Bronchial epithelial cell (primary cell): ENCODE results near the gene TAL1. TPM values are rescaled to one million over a fixed set of nuclear protein-coding genes. Genes with fewer than 3 reads are reported as not detected.

Experiments
- DNase-seq: peaks from one replicate; pipeline ENCODE4 v3.0.0-alpha.2; 2010; ENCODE audit warnings: low read depth
- FAIRE-seq: peaks from 2 replicates; lab custom pipeline; 2011; peaks lifted over from hg19 to GRCh38; lab: Jason Lieb, UNC
- H3K27me3 ChIP-seq: 2 replicates; pipeline ENCODE4 v1.5.1; 2011; ENCODE audit warnings: low read length; ENCODE audit not compliant: control insufficient read depth, insufficient read depth
- H3K36me3 ChIP-seq: 2 replicates; pipeline ENCODE4 v1.5.1; 2011; ENCODE audit warnings: low read length; ENCODE audit not compliant: control insufficient read depth, insufficient read depth
- H3K4me3 ChIP-seq: 2 replicates; pipeline ENCODE4 v1.5.1; 2011; ENCODE audit warnings: mild to moderate bottlenecking, low read depth, low read length, control low read depth
- total RNA-seq: library from RNA; depleted of rRNA; stranded (reverse); fragments of >200 nt; gene quantifications from 2 replicates; pipeline ENCODE4 v1.2.1, GENCODE V29; 2014
- TF ChIP-seq, protein P1 (sequence below): IDR thresholded peaks from 2 replicates; pipeline ENCODE4 v1.5.1; 2011; ENCODE audit warnings: mild to moderate bottlenecking, moderate library complexity, low read length, control low read depth, inconsistent platforms; ENCODE audit not compliant: insufficient read depth, severe bottlenecking

TAL1 gene
- total RNA-seq, 1 donor from 2014 or later: not detected

DNA sequence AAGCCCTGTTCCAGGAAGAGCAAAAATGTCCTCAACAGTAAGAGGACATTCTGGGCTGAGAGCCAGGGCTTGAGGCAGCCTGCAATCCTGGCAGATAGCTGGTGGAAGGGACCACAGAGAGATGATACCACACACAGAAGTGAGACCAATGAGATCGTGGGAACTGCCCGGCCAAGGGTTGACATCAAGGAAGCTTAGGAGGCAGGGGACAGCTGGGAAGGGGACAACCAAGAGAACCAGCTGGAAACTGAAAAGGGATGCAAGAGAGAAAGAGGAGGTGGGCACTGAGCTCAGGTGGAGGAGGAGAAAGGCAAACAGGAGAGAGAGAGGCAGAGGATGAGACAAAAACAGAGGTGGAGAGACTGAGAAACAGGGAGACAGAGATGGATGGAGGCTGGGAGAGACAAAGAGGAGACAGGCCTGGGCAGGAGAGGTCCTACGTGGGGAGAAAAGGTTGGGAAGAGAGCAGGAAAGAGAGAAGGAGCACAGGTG is 51.4 kb downstream of the TAL1 start:
- no peaks in the 10 kb centered on the region for H3K36me3 ChIP-seq
- no peak overlapping the region for H3K4me3 ChIP-seq
- FAIRE-seq (no peak), DNase-seq (no peak)
- no peaks in the 10 kb centered on the region for H3K27me3 ChIP-seq
- TF ChIP-seq, protein P1, sequence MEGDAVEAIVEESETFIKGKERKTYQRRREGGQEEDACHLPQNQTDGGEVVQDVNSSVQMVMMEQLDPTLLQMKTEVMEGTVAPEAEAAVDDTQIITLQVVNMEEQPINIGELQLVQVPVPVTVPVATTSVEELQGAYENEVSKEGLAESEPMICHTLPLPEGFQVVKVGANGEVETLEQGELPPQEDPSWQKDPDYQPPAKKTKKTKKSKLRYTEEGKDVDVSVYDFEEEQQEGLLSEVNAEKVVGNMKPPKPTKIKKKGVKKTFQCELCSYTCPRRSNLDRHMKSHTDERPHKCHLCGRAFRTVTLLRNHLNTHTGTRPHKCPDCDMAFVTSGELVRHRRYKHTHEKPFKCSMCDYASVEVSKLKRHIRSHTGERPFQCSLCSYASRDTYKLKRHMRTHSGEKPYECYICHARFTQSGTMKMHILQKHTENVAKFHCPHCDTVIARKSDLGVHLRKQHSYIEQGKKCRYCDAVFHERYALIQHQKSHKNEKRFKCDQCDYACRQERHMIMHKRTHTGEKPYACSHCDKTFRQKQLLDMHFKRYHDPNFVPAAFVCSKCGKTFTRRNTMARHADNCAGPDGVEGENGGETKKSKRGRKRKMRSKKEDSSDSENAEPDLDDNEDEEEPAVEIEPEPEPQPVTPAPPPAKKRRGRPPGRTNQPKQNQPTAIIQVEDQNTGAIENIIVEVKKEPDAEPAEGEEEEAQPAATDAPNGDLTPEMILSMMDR: no peak

- DNase-seq: no peak
- no peaks in the 10 kb centered on the region for H3K36me3 ChIP-seq
- FAIRE-seq: no peak
- TF ChIP-seq, protein P1: no peak
- H3K27me3 ChIP-seq: no peaks in the 10 kb centered on the region
- no peak overlapping the region for H3K4me3 ChIP-seq
Observed at GRCh38 chr1:47179988-47180563, 51.9 kb downstream of the TAL1 start.

- TF ChIP-seq, protein P1: peak; percentile 94
- FAIRE-seq (no peak), DNase-seq (peak; percentile 84)
- H3K27me3 ChIP-seq: no peaks in the 10 kb centered on the region
- H3K36me3 ChIP-seq: no peaks in the 10 kb centered on the region
- H3K4me3 ChIP-seq: peak overlapping the region; percentile 32
Observed at GRCh38 chr1:47179017-47179987, 52.7 kb downstream of the TAL1 start.

GRCh38 chr1:47178654-47179016 is 53.4 kb downstream of the TAL1 start:
- Histone ChIP-seq H3K36me3 (no peaks in the 10 kb centered on the region), H3K27me3 (no peaks in the 10 kb centered on the region), H3K4me3 (peak overlapping the region; percentile 32)
- TF ChIP-seq, protein P1: no peak
- no peak for FAIRE-seq
- DNase-seq: peak; percentile 13

- Histone ChIP-seq H3K4me3 (no peak overlapping the region), H3K27me3 (no peaks in the 10 kb centered on the region), H3K36me3 (no peaks in the 10 kb centered on the region)
- FAIRE-seq: no peak
- TF ChIP-seq, protein P1: no peak
- no peak for DNase-seq
Observed at GRCh38 chr1:47178020-47178419, 54.0 kb downstream of the TAL1 start.
